Panc1 (cell line): ENCODE results near the gene UBASH3B. TPM values are rescaled to one million over a fixed set of nuclear protein-coding genes. Genes with fewer than 3 reads are reported as not detected.

ENCODE experiments used
- ATAC-seq: fragments of 200-7000 bp; cut with Tn5 transposase; 2 replicates; pipeline ENCODE4 v1.9.1; 2020; ENCODE audit warnings: mild to moderate bottlenecking, moderate library complexity
- BruUV-seq: library from RNA; stranded (reverse); fragments of 400-500 nt; replicated peaks from 2 replicates; lab custom pipeline; 2021; lab: Mats Ljungman, UMichigan
- CTCF ChIA-PET: fragments of 300-600 bp; sonication (Branson Sonifier 250); formaldehyde crosslinking; loops from one replicate; lab custom pipeline; 2022; ENCODE audit warnings: antibody characterized with exemption; lab: Charles Lee
- POLR2A ChIA-PET: fragments of 300-600 bp; sonication (Branson Sonifier 250); formaldehyde crosslinking; loops from one replicate; lab custom pipeline; 2022; ENCODE audit warnings: antibody characterized with exemption; lab: Charles Lee
- DNase-seq: peaks from one replicate; pipeline ENCODE4 v3.0.0-alpha.2; 2010; ENCODE audit warnings: low read depth, low spot score
- H3K27ac ChIP-seq: 2 replicates; pipeline ENCODE4 v1.5.1; 2011; ENCODE audit warnings: mild to moderate bottlenecking, low read length, inconsistent platforms
- H3K27me3 ChIP-seq: fragments of 200-500 bp; sonication (Bioruptor generic); 2 replicates; pipeline ENCODE4 v1.6.0; 2014; ENCODE audit warnings: low read length, inconsistent platforms; ENCODE audit not compliant: control insufficient read depth, insufficient read depth
- H3K36me3 ChIP-seq: fragments of 200-500 bp; sonication (Bioruptor generic); 2 replicates; pipeline ENCODE4 v1.5.1; 2014; ENCODE audit warnings: inconsistent platforms, mild to moderate bottlenecking, low read length, moderate library complexity; ENCODE audit not compliant: control insufficient read depth, insufficient read depth
- H3K4me1 ChIP-seq: 2 replicates; pipeline ENCODE4 v1.5.1; 2011; ENCODE audit warnings: inconsistent platforms, mild to moderate bottlenecking, low read length, moderate library complexity; ENCODE audit not compliant: control insufficient read depth, insufficient read depth
- H3K4me3 ChIP-seq, 2 experiments: 2 replicates each; pipeline ENCODE4 v1.5.1; 2011 to 2012; ENCODE audit warnings: low read depth in 2 of 2, low read length in 2 of 2, mild to moderate bottlenecking in 2 of 2, inconsistent platforms in 1 of 2, moderate library complexity in 1 of 2
- H3K9me3 ChIP-seq: fragments of 200-500 bp; sonication (Bioruptor generic); 2 replicates; pipeline ENCODE4 v1.5.1; 2014; ENCODE audit warnings: low read depth, mild to moderate bottlenecking, inconsistent platforms, low read length, moderate library complexity; ENCODE audit not compliant: control insufficient read depth, insufficient read depth
- CTCF ChIP-seq: fragments of 450-650 bp; IDR thresholded peaks from 2 replicates; pipeline ENCODE4 v1.5.1; 2017; ENCODE audit warnings: mild to moderate bottlenecking
- POLR2AphosphoS5 ChIP-seq: IDR thresholded peaks from 2 replicates; pipeline ENCODE4 v1.6.1; 2012; ENCODE audit warnings: mild to moderate bottlenecking, low read depth, low read length, moderate library complexity
- REST ChIP-seq, 2 experiments: IDR thresholded peaks; 2 replicates each; pipeline ENCODE4 v1.6.1; 2011 to 2012; ENCODE audit warnings: low read depth in 2 of 2, control low read depth in 1 of 2, low read length in 1 of 2, mild to moderate bottlenecking in 1 of 2, moderate library complexity in 1 of 2; ENCODE audit not compliant: insufficient read depth in 1 of 2
- SIN3A ChIP-seq: IDR thresholded peaks from 2 replicates; pipeline ENCODE4 v1.6.1; 2012; ENCODE audit warnings: low read depth, mild to moderate bottlenecking, low read length, moderate library complexity, borderline replicate concordance; ENCODE audit not compliant: insufficient read depth
- TCF7L2 ChIP-seq: IDR thresholded peaks from 2 replicates; pipeline ENCODE4 v1.6.1; 2011; ENCODE audit warnings: mild to moderate bottlenecking, low read depth, low read length, inconsistent platforms
- in situ Hi-C: cut with HindIII; loops from 2 replicates; pipeline ENCODE4 v1.10.0; 2016; ENCODE audit warnings: low sequenced_read_pairs, low pct_unique_long_range_greater_than_20kb
- intact Hi-C: fragments of 100-400 bp; cut with micrococcal nuclease; formaldehyde crosslinking; loops from one replicate; pipeline ENCODE4 v1.10.0; 2022; ENCODE audit not compliant: unreplicated experiment
- total RNA-seq: library from RNA; stranded (reverse); gene quantifications from one replicate; pipeline ENCODE4 v1.2.1, GENCODE V29; 2021; ENCODE audit not compliant: unreplicated experiment

The UBASH3B gene
- total RNA-seq, 1 experiment from 2014 or later, result 55.1 TPM

GRCh38 chr11:122625976-122626665, 29.4 kb upstream of the UBASH3B start:
- Histone ChIP-seq H3K27me3 (no peaks in the 10 kb centered on the region), H3K36me3 (no peaks in the 10 kb centered on the region), H3K9me3 (no peaks in the 10 kb centered on the region), H3K4me1 (no peaks in the 10 kb centered on the region), H3K4me3 (no peak overlapping the region), H3K27ac (no peak overlapping the region)
- intact Hi-C loops (no loop called here), in situ Hi-C loops (no loop called here)
- ATAC-seq (no peak), DNase-seq (no peak)
- BruUV-seq, result no TSS peak
- CTCF ChIA-PET, result interaction anchor here (0.5 to 0.7 kb wide), 3 partner anchors 36 to 1358 kb away, joined by 3 to 7 read pairs (median 5); no protein-coding TSS in a partner anchor
- POLR2A ChIA-PET, result interaction anchor here (0.6 to 0.7 kb wide), 2 partner anchors 407 to 458 kb away, joined by 4 to 7 read pairs; no protein-coding TSS in a partner anchor
- TF ChIP-seq SIN3A, result no peak
- no peak for TF ChIP-seq TCF7L2
- TF ChIP-seq POLR2AphosphoS5, result no peak
- TF ChIP-seq CTCF, result no peak
- no peak for TF ChIP-seq REST (IDR thresholded peaks at IDR 0.05; ENCODE audit: insufficient read depth in 1 of 2, low read depth in 2 of 2, low read length in 1 of 2)

- DNase-seq (no peak), ATAC-seq (no peak)
- no peaks in the 10 kb centered on the region for H3K36me3 ChIP-seq
- H3K4me3 ChIP-seq, result no peak overlapping the region
- in situ Hi-C loops (no loop called here), intact Hi-C loops (no loop called here)
- H3K4me1 ChIP-seq, result no peaks in the 10 kb centered on the region
- CTCF ChIA-PET, result interaction anchor here (1.6 kb wide), 1 partner anchor 229 kb away, joined by 9 read pairs; no protein-coding TSS in a partner anchor
- H3K27ac ChIP-seq, result no peak overlapping the region
- TF ChIP-seq SIN3A (no peak), POLR2AphosphoS5 (no peak), CTCF (no peak), REST (IDR thresholded peaks at IDR 0.05; ENCODE audit: insufficient read depth in 1 of 2, low read depth in 2 of 2, low read length in 1 of 2) (no peak), TCF7L2 (no peak)
- POLR2A ChIA-PET, result no interaction called here
- no TSS peak for BruUV-seq
- no peaks in the 10 kb centered on the region for H3K9me3 ChIP-seq
- no peaks in the 10 kb centered on the region for H3K27me3 ChIP-seq
Observed at GRCh38 chr11:122627745-122628144, 27.8 kb upstream of the UBASH3B start.
